Measurements from ENCODE around the gene ZNF687.

The ZNF687 gene

GRCh38 chr1:151312411-151312810 is 30.3 kb downstream of the ZNF687 start:
- no peaks in the 10 kb centered on the region for H3K9me3 ChIP-seq
- peak overlapping the region; percentile 70 to 78 for H3K27ac ChIP-seq
- H3K4me3 ChIP-seq = no peak overlapping the region
- H3K36me3 ChIP-seq = peaks cover 20 to 90% (median 52%) of the 10 kb centered on the region in 3 donors
- no peaks in the 10 kb centered on the region for H3K27me3 ChIP-seq
- peaks cover 0 to 48% (median 37%) of the 10 kb centered on the region in 4 donors for H3K4me1 ChIP-seq
- TF ChIP-seq CTCF (IDR thresholded peaks at IDR 0.05) = no peak
- no peak for DNase-seq
- intact Hi-C loops (cut with DNase I; ENCODE audit: low total_unique reads) = no loop called here

- no peak for TF ChIP-seq CTCF (IDR thresholded peaks at IDR 0.05)
- peaks cover 0 to 48% (median 37%) of the 10 kb centered on the region in 4 donors for H3K4me1 ChIP-seq
- H3K36me3 ChIP-seq = peaks cover 16 to 88% (median 52%) of the 10 kb centered on the region in 3 donors
- DNase-seq = no peak
- H3K9me3 ChIP-seq = no peaks in the 10 kb centered on the region
- H3K4me3 ChIP-seq = no peak overlapping the region
- no peaks in the 10 kb centered on the region for H3K27me3 ChIP-seq
- peak overlapping the region; percentile 70 to 78 for H3K27ac ChIP-seq
- intact Hi-C loops (cut with DNase I; ENCODE audit: low total_unique reads) = no loop called here
These were observed 30.7 kb downstream of the ZNF687 start for GRCh38 chr1:151312826-151313225.

- no peak for DNase-seq
- Histone ChIP-seq H3K27me3 (no peaks in the 10 kb centered on the region), H3K4me1 (peaks cover 0 to 48% (median 37%) of the 10 kb centered on the region in 4 donors), H3K36me3 (peaks cover 9 to 81% (median 50%) of the 10 kb centered on the region in 3 donors), H3K9me3 (no peaks in the 10 kb centered on the region), H3K4me3 (no peak overlapping the region), H3K27ac (peak overlapping the region; percentile 70 to 78)
- intact Hi-C loops (cut with DNase I; ENCODE audit: low total_unique reads) = no loop called here
- TF ChIP-seq CTCF (IDR thresholded peaks at IDR 0.05) = no peak
These were observed 31.4 kb downstream of the ZNF687 start for GRCh38 chr1:151313501-151313900.

GRCh38 chr1:151314137-151314875 is 32.2 kb downstream of the ZNF687 start:
- peaks cover 0 to 48% (median 37%) of the 10 kb centered on the region in 4 donors for H3K4me1 ChIP-seq
- peak; percentile 84 to 88 for DNase-seq
- peak overlapping the region; percentile 70 to 78 for H3K27ac ChIP-seq
- TF ChIP-seq CTCF (IDR thresholded peaks at IDR 0.05) = no peak
- no peak overlapping the region for H3K4me3 ChIP-seq
- no peaks in the 10 kb centered on the region for H3K27me3 ChIP-seq
- peaks cover 5 to 81% (median 48%) of the 10 kb centered on the region in 3 donors for H3K36me3 ChIP-seq
- no peaks in the 10 kb centered on the region for H3K9me3 ChIP-seq
- intact Hi-C loops (cut with DNase I; ENCODE audit: low total_unique reads) = no loop called here

GRCh38 chr1:151315565-151316235 is 33.6 kb downstream of the ZNF687 start:
- intact Hi-C loops (cut with DNase I; ENCODE audit: low total_unique reads) = no loop called here
- DNase-seq = no peak
- peaks cover 5 to 83% (median 62%) of the 10 kb centered on the region in 3 donors for H3K36me3 ChIP-seq
- no peaks in the 10 kb centered on the region for H3K27me3 ChIP-seq
- H3K4me3 ChIP-seq = no peak overlapping the region
- H3K9me3 ChIP-seq = no peaks in the 10 kb centered on the region
- no peak for TF ChIP-seq CTCF (IDR thresholded peaks at IDR 0.05)
- H3K4me1 ChIP-seq = peaks cover 0 to 47% (median 37%) of the 10 kb centered on the region in 4 donors
- H3K27ac ChIP-seq = no peak overlapping the region
